Liver (tissue), 9 donors: ENCODE results near the gene RAB22A. TPM values are rescaled to one million over a fixed set of nuclear protein-coding genes. Genes with fewer than 3 reads are reported as not detected.

Source experiments
- DNase-seq: peaks from one replicate; pipeline ENCODE4 v3.0.0-alpha.2; 2017; ENCODE audit warnings: low spot score
- H3K27ac ChIP-seq, 2 donors: one replicate each; pipeline ENCODE4 v1.7.0; 2013; ENCODE audit warnings: inconsistent platforms in 2 of 2, low read length in 2 of 2, control low read depth in 1 of 2, low read depth in 1 of 2, mild to moderate bottlenecking in 1 of 2
- H3K27me3 ChIP-seq, 4 donors: one replicate each; pipeline versions ENCODE4 v1.6.1 to v1.7.0; 2013; ENCODE audit warnings: low read length in 3 of 4, inconsistent platforms in 1 of 4, mild to moderate bottlenecking in 1 of 4, moderate library complexity in 1 of 4; ENCODE audit not compliant: control insufficient read depth in 4 of 4, insufficient read depth in 4 of 4
- H3K36me3 ChIP-seq, 4 donors: one replicate each; pipeline versions ENCODE4 v1.6.1 to v1.7.0; 2013; ENCODE audit warnings: low read length in 3 of 4, mild to moderate bottlenecking in 3 of 4, low read depth in 1 of 4, moderate library complexity in 1 of 4; ENCODE audit not compliant: control insufficient read depth in 4 of 4, insufficient read depth in 3 of 4
- H3K4me1 ChIP-seq, 4 donors: one replicate each; pipeline versions ENCODE4 v1.6.1 to v1.7.0; 2013; ENCODE audit warnings: low read length in 3 of 4, mild to moderate bottlenecking in 3 of 4, moderate library complexity in 1 of 4; ENCODE audit not compliant: control insufficient read depth in 4 of 4, insufficient read depth in 4 of 4
- H3K4me3 ChIP-seq, 3 donors: one replicate each; pipeline versions ENCODE4 v1.6.1 to v1.7.0; 2013; ENCODE audit warnings: low read length in 3 of 3, control low read depth in 1 of 3, low read depth in 1 of 3, mild to moderate bottlenecking in 1 of 3
- H3K9ac ChIP-seq, 2 donors: one replicate each; pipeline ENCODE4 v1.7.0; 2013; ENCODE audit warnings: low read length in 2 of 2, mild to moderate bottlenecking in 2 of 2, moderate library complexity in 2 of 2, control low read depth in 1 of 2, low read depth in 1 of 2
- H3K9me3 ChIP-seq, 4 donors: one replicate each; pipeline versions ENCODE4 v1.6.1 to v1.7.0; 2013; ENCODE audit warnings: low read length in 3 of 4; ENCODE audit not compliant: control insufficient read depth in 4 of 4
- ATF3 ChIP-seq: IDR thresholded peaks from 2 replicates; pipeline ENCODE4 v1.6.1; 2016; ENCODE audit warnings: antibody characterized with exemption
- CTCF ChIP-seq: fragments of 150-350 bp; IDR thresholded peaks from 2 replicates; pipeline ENCODE4 v1.5.1; 2017; ENCODE audit warnings: improper control_type of control experiment, low read depth, low read length; ENCODE audit not compliant: missing input control
- EGR1 ChIP-seq, 2 donors: IDR thresholded peaks; 2 replicates each; pipeline ENCODE4 v1.6.1; 2016 to 2018; ENCODE audit warnings: antibody characterized with exemption in 2 of 2, low read depth in 2 of 2
- FOXA1 ChIP-seq: IDR thresholded peaks from 2 replicates; pipeline ENCODE4 v1.6.1; 2016; ENCODE audit warnings: antibody characterized with exemption
- FOXA2 ChIP-seq: IDR thresholded peaks from 2 replicates; pipeline ENCODE4 v1.6.1; 2016; ENCODE audit warnings: antibody characterized with exemption
- HNF4A ChIP-seq, 2 donors: conservative IDR thresholded peaks; 2 replicates each; pipeline ENCODE4 v1.6.1; 2016; ENCODE audit warnings: antibody characterized with exemption in 2 of 2, mild to moderate bottlenecking in 2 of 2
- HNF4G ChIP-seq: IDR thresholded peaks from 2 replicates; pipeline ENCODE4 v1.6.1; 2016; ENCODE audit warnings: antibody characterized with exemption
- JUND ChIP-seq, 2 donors: IDR thresholded peaks; 2 replicates each; pipeline ENCODE4 v1.6.1; 2016; ENCODE audit warnings: antibody characterized with exemption in 2 of 2
- NR2F2 ChIP-seq: IDR thresholded peaks from 2 replicates; pipeline ENCODE4 v1.6.1; 2016; ENCODE audit warnings: antibody characterized with exemption
- RAD21 ChIP-seq, 2 donors: IDR thresholded peaks; 2 replicates each; pipeline ENCODE4 v1.6.1; 2016; ENCODE audit warnings: antibody characterized with exemption in 2 of 2, mild to moderate bottlenecking in 2 of 2
- RXRA ChIP-seq, 2 donors: IDR thresholded peaks; 2 replicates each; pipeline ENCODE4 v1.6.1; 2017 to 2018; ENCODE audit warnings: antibody characterized with exemption in 2 of 2, mild to moderate bottlenecking in 1 of 2
- WGBS: extraction: QIAGEN DNeasy Blood & Tissue Kit; methylation state at CpG from one replicate; pipeline ENCODE4 v1.1.7; 2013; 5-methylcytosine and 5-hydroxymethylcytosine counted together
- polyA plus RNA-seq, 2 donors: library from polyadenylated mRNA; stranded (reverse) in 1 of 2; unstranded in 1 of 2; fragments of 200-250 nt in 1 of 2; fragments of >200 nt in 1 of 2; fragmentation: Nextera tagmentation in 1 of 2; extraction: Ambion mirVana in 1 of 2; gene quantifications; one replicate each; pipeline versions ENCODE4 v1.2.1 to v1.2.3, GENCODE V29; 2013 to 2015
- total RNA-seq, 2 donors: library from RNA; depleted of rRNA; stranded (reverse); fragments of >200 nt; gene quantifications; one replicate each; pipeline ENCODE4 v1.2.3, GENCODE V29; 2014
- TF ChIP-seq, protein P1 (sequence below): IDR thresholded peaks from 2 replicates; pipeline ENCODE4 v1.6.1; 2016; ENCODE audit warnings: antibody characterized with exemption
- TF ChIP-seq, protein P2 (sequence below): IDR thresholded peaks from 2 replicates; pipeline ENCODE4 v1.6.1; 2016; ENCODE audit warnings: antibody characterized with exemption
- donor health status: healthy.
- donor health status: healthy.
- donor health status: healthy.
- donor health status: healthy.
- donor health status: healthy.

RAB22A gene
- total and polyA plus RNA-seq, 4 donors = 3.0 to 8.1 (median 5.8) TPM

GRCh38 chr20:58328836-58329235 lies 19.3 kb downstream of the RAB22A start:
- H3K4me1 ChIP-seq = peaks cover 0 to 4% (median 1%) of the 10 kb centered on the region in 4 donors
- 94% methylated on average over 7 of the region's 7 CpGs for WGBS
- DNase-seq = no peak
- H3K9me3 ChIP-seq = no peaks in the 10 kb centered on the region
- TF ChIP-seq, protein P1, sequence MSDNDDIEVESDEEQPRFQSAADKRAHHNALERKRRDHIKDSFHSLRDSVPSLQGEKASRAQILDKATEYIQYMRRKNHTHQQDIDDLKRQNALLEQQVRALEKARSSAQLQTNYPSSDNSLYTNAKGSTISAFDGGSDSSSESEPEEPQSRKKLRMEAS = no peak
- TF ChIP-seq NR2F2 (no peak), RAD21 (IDR thresholded peaks at IDR 0.05) (no peak), RXRA (IDR thresholded peaks at IDR 0.05) (no peak), EGR1 (IDR thresholded peaks at IDR 0.05; ENCODE audit: low read depth in 2 of 2) (no peak), CTCF (no peak), FOXA1 (no peak), HNF4A (conservative IDR thresholded peaks at IDR 0.05) (no peak), ATF3 (no peak)
- TF ChIP-seq, protein P2, sequence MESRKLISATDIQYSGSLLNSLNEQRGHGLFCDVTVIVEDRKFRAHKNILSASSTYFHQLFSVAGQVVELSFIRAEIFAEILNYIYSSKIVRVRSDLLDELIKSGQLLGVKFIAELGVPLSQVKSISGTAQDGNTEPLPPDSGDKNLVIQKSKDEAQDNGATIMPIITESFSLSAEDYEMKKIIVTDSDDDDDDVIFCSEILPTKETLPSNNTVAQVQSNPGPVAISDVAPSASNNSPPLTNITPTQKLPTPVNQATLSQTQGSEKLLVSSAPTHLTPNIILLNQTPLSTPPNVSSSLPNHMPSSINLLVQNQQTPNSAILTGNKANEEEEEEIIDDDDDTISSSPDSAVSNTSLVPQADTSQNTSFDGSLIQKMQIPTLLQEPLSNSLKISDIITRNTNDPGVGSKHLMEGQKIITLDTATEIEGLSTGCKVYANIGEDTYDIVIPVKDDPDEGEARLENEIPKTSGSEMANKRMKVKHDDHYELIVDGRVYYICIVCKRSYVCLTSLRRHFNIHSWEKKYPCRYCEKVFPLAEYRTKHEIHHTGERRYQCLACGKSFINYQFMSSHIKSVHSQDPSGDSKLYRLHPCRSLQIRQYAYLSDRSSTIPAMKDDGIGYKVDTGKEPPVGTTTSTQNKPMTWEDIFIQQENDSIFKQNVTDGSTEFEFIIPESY = no peak
- no peaks in the 10 kb centered on the region for H3K36me3 ChIP-seq
- H3K4me3 ChIP-seq = no peak overlapping the region
- no peak overlapping the region for H3K27ac ChIP-seq
- H3K27me3 ChIP-seq = no peaks in the 10 kb centered on the region
- no peak overlapping the region for H3K9ac ChIP-seq

GRCh38 chr20:58329711-58330110 lies 20.2 kb downstream of the RAB22A start:
- no peak overlapping the region for H3K9ac ChIP-seq
- H3K4me1 ChIP-seq = peaks cover 0 to 4% (median 1%) of the 10 kb centered on the region in 4 donors

More at GRCh38 chr20:58329711-58330110, 20.2 kb downstream of the RAB22A start:
- TF ChIP-seq FOXA2 (no peak), HNF4G (no peak), JUND (IDR thresholded peaks at IDR 0.05) (no peak), CTCF (no peak)
- Histone ChIP-seq H3K27me3 (no peaks in the 10 kb centered on the region), H3K9me3 (no peaks in the 10 kb centered on the region), H3K36me3 (no peaks in the 10 kb centered on the region), H3K27ac (no peak overlapping the region), H3K4me3 (no peak overlapping the region)
- no peak for DNase-seq
